ENCODE measurements around the gene OR7D2.
"Not testable (repeated sequence)": the region's sequence is repeated elsewhere in the genome, so short reads cannot be mapped to it uniquely, and the experiment has no call there.

Gene OR7D2

DNA sequence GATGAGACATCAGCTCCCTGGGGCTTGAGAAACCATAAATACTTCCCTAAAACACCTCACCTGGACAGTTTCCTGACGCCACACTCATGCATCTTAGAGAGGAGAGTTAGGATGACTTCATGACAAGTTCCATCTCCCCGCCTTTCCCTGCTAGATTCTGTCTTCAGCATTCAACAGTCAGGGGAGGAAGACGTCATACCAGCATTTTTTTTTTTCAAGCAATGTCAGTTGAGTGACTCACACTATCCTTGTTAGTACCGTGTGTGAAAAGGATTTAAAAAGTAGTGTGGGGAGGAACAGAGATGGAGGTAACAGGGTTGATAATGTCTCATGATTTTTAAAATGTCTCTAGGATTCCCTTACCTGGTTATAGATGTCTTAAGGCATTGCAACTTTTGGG lies at the start of gene OR7D2:
TSS of gene OR7D2 (plus strand) at position 79 of the 400 bp plus-strand sequence. CDS start 6,803 bp downstream, outside the sequence.
- DNase-seq (ENCODE audit: low spot score), result no peak

DNA sequence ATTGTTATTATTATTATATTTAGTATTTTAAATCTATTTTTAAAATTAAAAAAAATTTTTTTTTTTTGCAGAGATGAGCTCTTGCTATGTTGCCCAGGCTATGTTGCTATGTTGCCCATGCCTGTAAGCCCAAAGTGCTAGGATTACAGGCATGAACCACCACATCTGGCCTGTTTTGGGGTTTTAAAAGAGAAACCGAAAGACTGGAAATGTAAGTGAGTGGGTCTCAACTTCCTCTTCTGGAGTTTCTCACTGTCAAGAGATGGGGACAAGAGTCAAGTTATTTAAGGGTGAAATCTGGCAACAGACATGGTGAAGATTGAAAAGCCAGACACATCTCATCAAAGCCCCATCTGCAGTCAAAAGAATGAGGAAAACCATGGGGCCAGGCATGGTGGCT lies 47.8 kb upstream of the OR7D2 start:
- DNase-seq (ENCODE audit: low spot score), result no peak

DNA sequence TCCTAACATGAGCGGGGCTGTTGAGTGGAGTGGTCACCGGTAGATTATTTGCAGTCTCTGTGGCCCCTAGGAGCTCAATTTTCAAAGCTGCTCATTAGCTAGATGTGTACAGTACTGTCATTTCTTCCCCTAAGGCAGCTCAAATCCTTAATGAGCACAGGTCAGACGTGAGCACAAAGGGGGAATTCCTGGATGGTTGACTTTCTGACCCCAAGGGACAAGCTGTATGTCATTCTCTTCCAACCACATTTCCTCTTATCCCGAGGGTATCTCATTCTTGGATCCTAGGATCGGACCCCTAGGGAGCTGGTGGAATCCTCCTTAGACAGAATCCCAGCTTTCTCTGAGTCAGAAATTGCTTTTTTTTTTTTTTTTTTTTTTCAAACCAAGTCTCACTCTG lies 46.4 kb upstream of the OR7D2 start:
- no peak for DNase-seq (ENCODE audit: low spot score)

DNA sequence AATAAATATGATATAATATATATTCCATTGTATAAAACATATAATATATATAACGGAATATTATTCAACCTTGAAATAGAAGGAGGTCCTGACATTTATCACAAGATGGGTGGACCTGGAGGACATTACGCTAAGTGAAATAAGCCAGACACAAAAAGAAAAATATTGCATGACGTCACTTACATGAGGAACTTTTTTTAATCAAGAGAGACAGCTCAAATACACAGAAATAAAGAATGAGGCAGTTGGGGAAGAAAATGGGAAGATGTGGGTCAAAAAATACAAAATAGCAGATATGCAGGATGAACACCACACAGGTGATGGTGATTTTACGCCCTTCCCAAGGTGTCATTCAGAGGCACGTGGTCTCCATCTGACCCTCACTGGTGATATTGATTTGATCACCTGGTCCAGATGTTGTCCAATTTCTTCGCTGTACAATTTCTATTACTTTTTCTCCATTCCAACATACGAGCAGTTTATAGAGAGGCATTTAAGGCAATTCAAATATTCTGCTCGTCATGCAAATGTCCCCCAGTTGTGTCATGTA lies 39.1 kb upstream of the OR7D2 start:
- DNase-seq (ENCODE audit: low spot score), result no peak

DNA sequence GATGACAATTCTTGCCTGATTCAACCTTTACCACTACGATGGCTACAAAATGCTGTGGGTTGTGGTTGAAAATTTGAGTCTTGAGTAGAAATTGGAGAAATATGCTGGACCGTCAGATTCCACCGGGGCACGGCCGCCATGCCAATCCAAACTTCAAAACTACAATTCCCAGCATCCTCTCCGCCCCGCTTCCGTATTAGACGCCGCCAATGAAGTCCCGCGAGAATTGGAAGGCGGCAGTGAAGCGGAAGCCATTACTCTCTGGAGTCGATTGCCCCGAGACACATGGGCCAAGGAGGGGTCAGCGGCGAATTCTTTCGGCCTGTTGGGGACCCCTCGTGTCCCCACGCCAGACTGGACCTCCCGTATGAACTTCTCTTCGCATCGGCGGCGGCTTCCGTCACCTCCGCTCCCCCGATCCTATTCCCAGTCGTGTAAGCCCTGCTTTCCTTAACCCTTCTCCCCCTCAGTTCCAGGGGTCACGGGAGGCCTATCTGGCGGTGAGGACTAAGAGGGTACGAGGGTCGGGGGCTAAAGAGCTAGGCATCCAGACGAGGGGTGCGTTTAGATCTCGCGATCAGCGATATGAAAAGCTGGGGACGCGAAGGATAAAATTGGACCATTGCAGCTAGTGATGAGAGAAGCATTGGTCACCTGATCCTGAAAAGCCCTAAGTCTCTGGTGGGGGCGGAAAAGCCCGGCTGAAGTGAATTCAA lies 38.5 kb upstream of the OR7D2 start, which contains the start of gene ZNF317:
TSS of gene ZNF317 (plus strand) at position 239 of the 716 bp plus-strand sequence. CDS start 15,620 bp downstream, outside the sequence.
- DNase-seq (ENCODE audit: low spot score), result peak; percentile 96

DNA sequence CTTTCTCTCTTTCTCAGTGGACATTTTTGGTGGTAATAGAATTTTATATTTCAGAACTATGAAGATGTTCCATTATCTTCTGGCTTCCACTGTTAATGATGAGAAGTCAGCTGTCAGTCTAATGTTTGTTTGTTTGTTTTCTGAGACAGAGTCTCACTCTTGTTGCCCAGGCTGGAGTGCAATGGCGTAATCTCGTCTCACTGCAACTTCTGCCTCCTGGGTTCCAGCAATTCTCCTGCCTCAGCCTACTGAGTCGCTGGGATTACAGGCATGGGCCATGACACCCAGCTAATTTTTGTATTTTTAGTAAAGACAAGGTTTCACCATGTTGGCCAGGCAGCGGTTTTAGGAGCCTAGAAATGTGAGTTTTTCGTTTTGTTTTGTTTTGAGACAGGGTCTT lies 33.9 kb upstream of the OR7D2 start:
- DNase-seq (ENCODE audit: low spot score), result no peak

DNA sequence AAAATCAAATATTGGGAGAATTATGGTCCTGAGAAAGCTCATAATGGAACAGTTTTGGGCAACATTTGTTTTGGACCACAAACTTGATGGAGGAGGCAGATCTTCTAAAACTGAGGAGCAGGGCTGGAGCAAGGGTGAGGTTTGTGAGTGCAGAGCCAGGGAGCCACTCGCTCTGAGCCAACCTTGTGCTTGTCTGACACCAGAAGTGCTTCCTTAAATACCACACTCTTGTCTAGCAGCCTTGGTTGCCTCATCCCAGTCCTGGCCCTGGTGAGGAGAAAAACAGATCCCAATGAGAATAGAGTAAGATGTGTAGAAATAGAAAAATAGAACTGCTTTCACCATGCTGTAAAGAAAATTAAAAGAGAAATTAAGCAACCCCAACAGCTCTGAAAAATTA lies 31.9 kb upstream of the OR7D2 start:
- DNase-seq (ENCODE audit: low spot score), result no peak

DNA sequence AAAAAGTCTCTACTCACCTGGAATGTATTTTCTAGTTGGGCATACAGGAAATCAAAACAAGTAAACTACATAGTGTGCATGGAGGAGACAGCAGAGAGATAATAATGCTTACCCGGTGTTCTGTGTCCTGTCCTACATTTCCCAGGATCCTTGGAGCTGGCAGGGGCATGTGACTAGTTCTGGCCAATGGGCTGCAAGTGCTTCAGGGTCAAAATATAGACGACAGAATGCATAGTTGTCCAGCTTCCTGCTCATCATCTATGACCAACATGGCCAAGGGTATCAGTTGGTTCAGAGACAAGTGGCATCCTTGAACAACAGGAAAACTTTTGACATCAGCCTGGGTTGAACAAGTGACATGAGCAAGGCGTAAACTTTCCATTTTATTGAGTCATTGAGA lies 30.1 kb upstream of the OR7D2 start:
- DNase-seq (ENCODE audit: low spot score), result no peak

DNA sequence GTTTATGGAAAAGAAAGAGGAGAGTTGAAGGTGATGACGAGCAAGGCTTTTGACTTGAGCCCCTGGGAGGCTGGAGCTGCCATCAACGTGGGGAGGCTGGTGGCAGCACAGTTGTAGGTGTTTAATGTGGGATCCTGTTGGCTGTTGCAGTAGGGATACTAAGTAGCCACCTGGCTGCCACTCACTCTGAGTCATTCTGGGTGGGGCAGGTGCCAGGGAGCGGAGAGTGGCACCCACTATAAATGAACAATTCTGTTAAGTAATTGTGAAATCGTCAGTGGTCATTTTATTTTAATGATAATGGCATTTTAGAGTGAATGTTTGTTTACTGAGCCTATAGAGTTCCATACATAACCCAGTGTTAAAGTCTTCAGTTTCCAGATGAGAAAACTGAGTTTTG lies 28.8 kb upstream of the OR7D2 start:
- DNase-seq (ENCODE audit: low spot score), result no peak

DNA sequence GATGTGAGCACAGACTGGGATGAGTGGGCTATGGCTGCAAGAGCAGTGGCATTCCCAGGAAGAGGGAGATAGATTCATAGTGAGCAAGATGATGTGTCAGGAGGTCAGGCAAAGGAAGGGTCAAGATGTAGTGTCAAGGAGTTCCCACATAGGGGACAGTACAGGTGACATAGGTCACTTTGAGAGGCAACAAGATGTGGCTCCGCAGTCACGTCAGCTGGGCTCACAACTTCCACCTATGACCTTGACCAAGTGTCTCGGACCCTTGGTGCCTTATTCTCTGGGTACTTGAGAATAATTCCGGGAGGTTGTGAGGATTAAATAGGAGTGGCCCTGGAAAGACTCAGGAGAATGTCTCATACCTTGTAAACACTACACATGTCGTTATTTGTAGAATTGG lies 28.1 kb upstream of the OR7D2 start:
- no peak for DNase-seq (ENCODE audit: low spot score)

DNA sequence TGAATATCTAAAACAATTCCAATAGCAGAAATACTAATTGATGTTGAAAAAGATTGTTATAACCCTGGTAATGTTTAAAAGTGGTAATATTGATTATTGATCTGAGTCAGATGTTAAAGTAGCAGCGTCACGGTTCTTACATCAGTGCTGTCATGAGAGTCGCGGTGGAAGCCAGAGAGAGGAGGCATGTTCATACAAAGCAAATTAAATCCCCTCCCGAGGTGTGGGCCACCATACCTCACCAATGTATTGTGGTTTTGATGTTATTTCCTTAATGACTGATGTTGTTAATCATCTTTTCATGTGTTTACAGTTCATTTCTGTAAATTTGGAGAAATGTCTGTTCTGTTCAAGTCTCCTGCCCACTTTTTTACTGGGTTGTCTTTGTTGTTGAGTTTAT lies 27.4 kb upstream of the OR7D2 start:
- no peak for DNase-seq (ENCODE audit: low spot score)

DNA sequence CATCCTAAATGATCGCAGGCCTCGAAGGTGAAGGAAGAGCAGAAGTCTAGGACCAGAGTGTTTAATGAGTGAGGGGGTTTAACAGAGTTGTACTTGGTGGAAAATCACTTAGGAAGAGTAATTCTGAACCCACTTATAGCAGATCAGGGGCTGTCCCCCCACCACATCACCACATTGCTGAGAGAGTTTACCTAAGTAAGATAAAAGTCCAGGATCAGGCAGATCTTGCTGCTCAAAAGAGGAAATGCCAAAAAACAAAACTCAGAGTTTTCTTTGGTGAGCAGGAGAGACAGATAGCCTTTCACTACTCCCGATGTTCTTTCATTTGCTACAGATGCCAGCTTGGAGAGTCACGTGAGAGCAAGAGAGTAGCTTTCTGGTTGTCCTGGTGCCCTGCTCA lies 23.2 kb upstream of the OR7D2 start:
- no peak for DNase-seq (ENCODE audit: low spot score)

DNA sequence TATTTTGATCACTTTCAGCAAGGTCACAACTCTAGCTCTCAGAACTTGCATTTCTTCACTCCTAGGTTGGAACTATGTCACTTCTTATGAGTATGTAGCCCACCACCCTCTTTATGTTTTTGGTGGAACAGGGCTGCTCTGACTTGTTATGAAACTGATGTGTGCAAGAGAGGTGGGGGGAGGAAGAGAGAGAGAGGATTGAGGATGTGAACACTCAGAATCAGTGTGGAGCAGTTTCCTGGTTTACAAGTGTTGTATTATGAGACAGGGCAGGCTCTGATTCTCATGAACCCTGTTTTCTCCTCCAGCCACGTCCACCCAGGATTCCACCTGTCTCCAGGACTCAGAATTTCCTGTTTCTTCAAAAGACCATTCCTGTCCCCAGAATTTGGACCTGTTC lies 22.5 kb upstream of the OR7D2 start:
- DNase-seq (ENCODE audit: low spot score), result no peak

DNA sequence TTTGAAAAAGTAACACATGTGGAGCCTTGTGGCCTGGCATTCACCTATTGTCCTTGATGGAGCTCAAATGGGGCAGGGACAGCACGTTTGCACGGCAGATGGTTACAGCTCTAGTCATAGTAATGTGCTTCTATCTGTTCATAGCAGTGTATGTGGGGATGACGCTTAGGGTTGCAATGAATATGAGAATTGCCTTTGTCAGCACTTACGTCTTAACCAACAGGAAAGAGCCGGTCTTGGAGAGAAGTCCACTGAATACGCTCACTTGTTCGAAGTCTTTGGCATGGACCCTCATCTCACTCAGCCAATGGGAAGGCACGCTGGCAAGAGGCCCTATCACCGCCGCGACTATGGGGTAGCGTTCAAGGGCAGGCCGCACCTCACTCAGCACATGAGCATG lies 18.9 kb upstream of the OR7D2 start:
- no peak for DNase-seq (ENCODE audit: low spot score)

DNA sequence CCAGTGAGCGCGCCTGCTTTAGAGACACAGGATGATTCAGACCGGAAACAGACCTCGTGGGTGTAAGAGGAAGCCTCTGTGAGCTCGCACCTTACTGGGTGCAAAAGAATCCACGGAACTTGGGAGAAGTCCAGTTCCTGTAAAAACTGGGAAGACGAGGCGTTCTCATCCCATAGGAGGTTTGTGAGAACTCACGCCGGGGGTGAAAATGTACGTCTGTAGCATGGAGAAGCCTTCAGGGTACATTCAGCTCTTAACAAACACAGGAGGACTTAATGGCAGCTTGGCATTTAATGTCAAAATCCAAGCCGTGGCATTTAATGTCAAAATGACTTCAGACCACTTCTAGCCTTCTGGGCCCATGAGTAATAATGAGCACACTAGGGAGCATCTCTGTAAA lies 17.4 kb upstream of the OR7D2 start:
- DNase-seq (ENCODE audit: low spot score), result no peak

DNA sequence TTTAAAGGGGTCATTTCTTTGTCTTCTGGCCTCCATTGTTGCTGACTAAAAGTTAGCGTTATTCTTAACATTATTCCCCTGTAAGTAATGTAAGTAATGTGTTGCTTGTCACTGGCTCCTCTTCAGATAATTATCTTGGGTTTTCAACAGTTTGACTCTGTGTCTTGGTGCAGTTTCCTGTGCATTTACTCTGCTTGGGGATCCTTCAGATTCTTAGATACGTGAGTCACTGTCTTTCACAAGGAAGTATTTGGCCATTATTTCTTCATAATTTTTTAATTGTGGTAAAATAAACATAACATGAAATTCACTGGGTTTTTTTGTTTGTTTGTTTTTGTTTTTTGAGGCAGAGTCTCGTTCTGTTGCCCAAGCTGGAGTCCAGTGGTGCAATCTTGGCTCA lies 13.5 kb upstream of the OR7D2 start:
- no peak for DNase-seq (ENCODE audit: low spot score)

DNA sequence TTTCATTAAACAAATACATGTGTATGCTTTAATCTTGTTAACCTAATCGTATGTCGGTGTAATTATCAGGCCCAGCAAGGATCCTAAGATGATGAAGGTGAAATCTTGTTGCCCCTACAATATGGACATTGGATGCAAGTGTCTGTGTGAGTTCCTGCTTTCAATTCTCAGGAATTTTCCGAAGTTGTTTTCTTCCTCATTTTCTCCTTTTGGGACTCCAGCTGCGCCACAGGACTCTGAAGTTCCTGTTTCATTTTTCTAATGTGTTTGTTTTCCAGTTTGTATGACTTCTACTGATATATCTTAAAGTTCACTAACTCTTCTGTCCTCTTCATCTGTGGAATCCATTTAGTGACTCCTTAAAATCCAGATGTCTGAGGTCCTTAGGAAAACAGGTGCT lies 11.9 kb upstream of the OR7D2 start:
- no peak for DNase-seq (ENCODE audit: low spot score)

DNA sequence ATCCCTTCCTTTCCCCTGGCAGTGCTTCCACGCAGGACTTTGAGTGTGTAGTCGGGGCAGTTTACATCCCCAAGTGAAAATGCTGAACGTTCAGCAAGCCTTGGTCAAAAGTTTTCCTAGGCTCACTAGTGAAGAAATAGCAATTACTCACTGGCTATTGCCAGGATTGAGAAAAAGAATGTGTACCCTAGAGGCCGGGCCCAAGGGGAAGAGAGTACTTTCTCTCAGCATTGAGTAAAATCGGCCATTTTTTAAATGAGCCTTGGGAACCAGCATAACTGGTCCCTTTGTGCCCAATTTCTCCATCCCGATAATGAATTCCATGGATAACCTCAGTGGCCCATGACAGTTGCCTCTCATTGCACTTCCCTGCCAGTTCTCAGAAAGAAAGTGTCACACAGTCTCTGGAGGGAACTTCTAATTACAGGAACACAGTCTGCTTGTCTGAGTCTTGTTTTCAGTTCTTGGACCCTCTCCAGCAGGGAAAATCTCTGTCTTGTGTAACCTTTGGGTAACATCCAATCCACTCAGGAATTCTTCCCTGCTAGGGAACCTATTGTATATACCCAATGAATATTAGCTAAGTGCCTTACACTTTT lies 7.3 kb upstream of the OR7D2 start:
- DNase-seq (ENCODE audit: low spot score), result no peak

DNA sequence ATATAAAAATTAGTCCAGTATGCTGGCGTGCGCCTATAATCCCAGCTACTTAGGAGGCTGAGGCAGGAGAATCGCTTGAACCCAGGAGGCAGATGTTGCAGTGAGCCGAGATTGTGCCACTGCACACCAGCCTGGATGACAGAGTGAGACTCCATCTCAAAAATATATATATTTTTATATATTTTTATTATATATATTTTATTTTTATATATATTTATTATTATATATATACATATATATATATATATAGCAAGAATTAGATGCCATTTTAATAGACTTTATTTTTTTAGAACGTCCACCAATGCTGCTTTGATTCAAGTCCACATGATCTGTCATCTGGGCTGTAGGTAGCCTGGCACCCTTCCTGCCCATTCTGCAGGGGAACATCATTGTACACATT lies 3.5 kb upstream of the OR7D2 start:
- no peak for DNase-seq (ENCODE audit: low spot score)

DNA sequence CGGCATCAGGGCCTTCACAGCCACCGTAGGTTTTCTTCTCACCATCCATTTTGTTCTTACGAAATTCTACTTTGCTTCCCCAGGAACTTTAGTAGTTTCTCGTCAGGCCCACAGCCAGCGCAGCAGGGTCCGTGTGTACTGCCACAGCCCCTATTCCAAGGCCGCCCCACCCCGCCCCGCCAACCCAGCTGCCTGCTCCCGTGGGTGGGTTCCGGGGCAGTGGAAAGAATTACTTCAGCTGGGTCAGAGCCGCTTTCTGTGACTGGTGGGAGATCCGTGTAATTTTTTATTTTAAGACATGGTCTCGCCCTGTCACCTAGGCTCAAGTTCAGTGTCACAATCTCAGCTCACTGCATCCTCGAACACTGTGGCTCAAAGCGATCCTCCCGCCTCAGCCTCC lies 4.2 kb downstream of the OR7D2 start:
- no peak for DNase-seq (ENCODE audit: low spot score)

DNA sequence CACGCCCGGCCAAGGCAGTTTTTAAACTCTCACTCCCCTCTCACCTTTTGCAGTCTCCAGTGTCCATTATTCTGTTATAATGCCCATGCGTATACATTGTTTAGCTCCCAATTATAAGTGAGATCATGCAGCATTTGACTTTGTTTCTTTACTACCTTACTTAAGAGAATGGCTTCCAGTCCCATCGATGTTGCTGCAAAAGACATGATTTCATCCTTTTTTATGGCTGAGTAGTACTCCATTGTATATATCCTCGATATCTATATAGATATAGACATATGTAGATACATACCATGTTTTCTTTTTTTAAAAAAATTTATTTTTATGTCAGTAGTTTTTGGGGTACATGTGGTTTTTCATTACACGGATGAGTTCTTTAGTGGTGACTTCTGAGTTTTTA lies 8.4 kb downstream of the OR7D2 start:
- no peak for DNase-seq (ENCODE audit: low spot score)

DNA sequence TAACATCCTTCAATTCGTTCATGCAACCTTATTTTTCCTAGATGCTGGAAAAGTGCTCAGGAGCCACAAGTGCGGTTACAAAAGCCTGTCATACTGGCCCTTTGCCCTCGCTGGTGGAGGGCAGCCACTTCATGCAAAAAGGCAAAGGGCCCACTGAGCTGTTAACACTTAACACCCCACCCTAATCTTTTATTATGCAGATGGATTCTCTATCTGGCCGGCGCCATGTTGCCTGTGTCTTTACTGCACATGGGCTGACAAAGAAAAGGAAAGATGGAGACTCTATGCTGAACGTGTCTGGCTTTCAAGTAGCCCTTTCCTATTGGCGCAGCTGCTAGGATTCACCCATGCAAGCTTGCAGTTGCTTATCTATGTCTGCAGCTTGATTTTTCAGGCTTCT lies 10.8 kb downstream of the OR7D2 start:
- DNase-seq (ENCODE audit: low spot score), result no peak

DNA sequence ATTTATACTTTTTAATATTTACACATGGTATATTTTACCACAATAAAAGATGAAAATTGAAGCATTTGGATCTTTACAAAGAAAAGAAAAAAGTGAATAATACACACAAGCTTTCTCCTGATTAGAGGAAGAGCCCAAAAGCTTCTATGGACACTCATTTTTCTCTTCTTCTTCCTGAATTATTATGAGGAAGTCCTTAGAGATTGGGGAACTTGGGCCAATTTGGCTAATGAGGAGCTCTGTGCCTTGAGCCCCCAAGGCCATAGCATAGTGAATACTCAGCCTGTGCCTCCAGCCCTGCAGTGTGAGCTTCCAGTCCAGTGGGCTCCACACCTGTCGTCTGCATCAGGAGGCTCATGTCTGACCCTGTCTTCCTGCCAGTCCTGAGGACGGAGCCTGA lies 19.3 kb downstream of the OR7D2 start:
- not testable (repeated sequence) for DNase-seq (ENCODE audit: low spot score)
